GM19099 (cell line): Measurements from ENCODE around the gene FABP1.

Experiments used
- POLR2A ChIP-seq: IDR thresholded peaks from 3 replicates; pipeline ENCODE4 v1.6.1; 2011; ENCODE audit warnings: low read depth; ENCODE audit not compliant: insufficient read length; ENCODE audit errors: extremely low read depth

Gene FABP1

DNA sequence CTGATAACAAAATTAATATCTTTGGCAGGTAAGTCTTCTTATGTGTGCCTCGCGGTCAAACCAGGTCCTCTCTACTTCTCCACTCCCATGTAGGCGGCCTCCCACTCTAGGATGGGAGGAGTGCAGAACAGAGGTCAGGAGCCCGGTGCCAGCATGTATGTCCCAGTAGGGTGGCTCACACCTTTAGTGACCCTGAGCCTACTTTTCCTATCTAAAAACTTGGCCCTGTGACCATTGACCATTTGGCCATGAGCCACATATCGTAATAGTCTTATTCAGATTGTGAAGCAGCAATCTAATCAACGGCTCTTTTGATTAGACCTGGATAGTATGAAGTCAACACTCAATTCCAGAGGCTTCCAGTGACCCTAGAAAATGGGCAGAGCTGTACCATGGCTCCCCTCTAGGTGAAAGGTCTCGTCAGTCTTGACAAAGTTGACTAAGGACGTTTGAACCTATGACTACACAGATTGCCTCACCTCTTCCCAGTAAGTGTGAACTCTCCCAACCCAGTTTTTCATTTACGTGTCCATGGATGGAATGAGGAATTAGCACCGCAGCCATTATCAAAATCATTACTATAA, 17.1 kb upstream of the FABP1 start:
- no peak for TF ChIP-seq POLR2A

DNA sequence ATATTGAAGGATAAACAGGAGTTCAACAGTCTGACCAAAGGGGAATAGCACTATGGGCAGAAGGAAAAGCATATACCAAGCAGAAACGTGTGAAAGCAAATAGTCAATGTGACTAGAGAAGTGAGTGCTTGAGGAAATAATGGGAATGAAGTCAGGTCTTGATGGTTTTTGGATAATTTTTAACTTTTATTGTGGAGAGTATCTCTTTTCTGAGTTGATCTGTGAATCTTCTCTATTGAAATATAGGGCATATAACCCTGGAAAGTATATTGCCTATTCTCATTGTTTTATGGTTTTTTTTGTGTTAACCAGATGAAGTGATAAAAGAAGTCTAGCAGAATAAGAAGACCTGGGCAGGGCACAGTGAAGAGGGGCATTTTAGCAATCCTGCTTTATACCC, 16.4 kb upstream of the FABP1 start:
- no peak for TF ChIP-seq POLR2A

DNA sequence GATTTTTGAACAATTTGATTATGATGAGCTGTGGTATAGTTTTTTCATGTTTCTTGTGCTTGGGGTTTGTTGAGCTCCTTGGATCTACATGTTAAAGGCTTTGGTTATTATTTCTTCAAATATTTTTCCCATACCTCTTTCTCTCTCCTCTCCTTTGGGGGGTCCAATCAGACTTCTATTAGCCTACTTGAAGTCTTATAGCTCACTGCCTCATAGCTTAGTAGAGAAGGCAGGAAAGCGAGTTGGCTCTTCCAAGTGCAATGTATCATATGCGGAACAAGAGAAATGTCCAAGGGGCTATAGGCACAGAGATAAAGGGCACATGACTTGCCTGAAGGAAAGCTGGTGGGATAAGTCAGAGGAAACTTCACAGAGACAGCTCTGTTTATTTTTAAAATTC, 14.1 kb upstream of the FABP1 start:
- no peak for TF ChIP-seq POLR2A

DNA sequence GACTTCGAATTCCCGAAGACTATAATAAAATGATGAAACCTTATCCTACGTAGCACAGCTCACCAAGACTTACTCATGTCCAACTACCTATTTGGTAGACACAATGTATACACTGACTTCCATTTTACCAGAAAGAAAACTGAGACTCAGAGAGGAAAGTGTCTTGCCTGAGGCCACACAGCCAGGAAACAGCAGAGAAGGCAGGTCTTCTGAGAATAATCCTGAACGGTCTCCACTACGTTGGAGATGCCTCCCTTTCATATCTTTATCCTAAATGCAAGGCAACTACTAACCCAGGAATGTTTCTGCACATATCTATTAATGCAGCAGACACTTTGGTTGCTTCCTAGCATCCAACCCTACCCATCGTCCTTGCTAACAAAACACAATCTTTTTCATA, 11.9 kb upstream of the FABP1 start:
- TF ChIP-seq POLR2A: no peak

DNA sequence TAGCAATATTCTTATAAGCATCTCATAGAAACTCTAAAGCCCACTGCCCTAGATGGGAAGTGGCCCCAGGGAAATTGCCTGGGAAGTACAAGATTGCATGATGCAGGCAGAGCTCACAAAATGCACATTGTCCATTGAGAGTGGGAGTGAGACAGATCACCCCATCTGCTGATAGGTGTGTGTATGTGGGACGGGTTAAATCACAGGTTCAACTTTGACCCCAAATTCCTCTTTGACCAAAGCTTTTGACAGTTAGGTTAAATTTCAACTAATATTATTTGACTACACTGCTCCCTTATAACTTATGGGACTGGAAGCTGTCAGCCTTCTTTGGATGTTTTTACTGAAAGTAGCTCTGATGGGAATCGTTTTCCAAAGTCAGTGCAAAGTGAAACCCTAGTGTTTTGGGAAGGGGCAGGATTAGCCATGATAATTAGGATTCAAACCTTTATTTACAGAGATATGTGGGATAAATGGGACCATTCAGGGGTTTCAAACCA, 11.4 kb upstream of the FABP1 start:
- TF ChIP-seq POLR2A: no peak

DNA sequence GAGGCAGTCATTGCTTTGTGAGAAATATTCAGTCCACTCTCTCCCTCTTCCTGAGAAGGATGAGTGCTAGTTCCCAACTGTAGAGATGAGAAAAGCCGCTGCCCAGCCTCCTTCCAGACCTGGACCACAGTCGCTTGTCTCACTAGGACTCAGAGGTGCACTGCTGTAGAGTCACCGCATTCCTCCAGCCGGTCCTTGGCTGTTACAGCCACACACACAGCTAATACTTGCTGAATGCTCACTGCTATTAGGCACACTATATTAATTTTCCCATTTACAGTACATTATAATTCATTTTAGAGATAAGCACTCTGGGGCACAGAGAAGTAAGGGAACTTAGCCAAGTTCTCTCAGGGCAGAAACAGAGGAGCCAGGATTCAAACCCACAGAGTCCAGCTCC, 10.0 kb upstream of the FABP1 start:
- no peak for TF ChIP-seq POLR2A

DNA sequence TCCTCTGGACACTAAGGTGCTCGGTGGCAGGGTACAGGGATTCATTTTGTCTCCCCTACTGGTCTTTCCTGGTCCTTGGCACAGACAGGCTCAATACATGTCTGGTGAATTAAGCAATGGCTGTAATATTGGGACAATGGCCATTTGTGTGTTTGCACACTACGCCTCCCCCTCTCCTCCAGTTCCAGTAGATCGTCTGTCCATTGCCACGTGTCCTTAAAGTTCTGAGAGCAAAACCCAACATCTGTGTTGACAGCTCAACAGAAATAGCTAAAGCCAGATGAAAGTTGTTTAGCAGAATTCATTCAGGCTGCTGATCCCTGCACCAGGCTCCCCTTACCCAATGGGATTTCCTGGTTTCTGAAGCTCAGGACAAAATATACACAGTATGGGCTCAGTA, 9.0 kb upstream of the FABP1 start:
- TF ChIP-seq POLR2A: no peak

DNA sequence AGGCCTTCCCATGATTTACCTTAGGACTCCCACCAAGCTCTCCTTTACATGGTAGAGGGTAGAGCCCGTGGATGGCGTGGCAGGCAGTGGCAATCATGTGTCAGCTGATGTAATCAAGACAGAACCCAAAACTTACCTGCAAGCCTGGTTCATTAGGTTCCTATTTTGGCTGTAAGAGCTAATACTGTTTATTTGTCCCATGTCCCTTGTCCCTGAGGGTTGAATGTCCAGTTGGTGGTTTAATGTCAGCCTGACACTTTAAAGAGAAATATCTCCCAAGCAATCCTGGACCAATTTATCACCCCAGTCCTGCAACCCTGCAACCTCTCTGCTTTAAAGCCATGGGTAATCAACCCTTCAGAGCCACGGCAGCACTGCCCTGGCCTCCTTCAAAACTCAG, 6.0 kb upstream of the FABP1 start:
- no peak for TF ChIP-seq POLR2A

DNA sequence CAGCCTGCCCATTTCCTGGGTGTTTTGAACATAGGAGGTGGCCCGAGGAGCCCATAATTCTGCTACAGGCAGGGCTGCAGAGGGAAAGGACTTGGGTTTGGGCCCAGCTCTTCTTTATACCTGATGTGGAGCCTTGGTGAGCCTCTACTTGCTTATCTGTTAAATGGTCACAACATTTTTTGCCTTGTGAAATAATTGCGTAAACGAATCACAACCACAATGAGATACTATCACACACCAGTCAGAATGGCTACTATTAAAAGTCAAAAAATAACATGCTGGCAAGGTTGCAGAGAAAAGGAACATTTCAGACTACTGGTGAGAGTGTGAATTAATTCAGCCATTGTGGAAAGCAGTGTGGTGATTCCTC, 4.1 kb upstream of the FABP1 start:
- TF ChIP-seq POLR2A: no peak

DNA sequence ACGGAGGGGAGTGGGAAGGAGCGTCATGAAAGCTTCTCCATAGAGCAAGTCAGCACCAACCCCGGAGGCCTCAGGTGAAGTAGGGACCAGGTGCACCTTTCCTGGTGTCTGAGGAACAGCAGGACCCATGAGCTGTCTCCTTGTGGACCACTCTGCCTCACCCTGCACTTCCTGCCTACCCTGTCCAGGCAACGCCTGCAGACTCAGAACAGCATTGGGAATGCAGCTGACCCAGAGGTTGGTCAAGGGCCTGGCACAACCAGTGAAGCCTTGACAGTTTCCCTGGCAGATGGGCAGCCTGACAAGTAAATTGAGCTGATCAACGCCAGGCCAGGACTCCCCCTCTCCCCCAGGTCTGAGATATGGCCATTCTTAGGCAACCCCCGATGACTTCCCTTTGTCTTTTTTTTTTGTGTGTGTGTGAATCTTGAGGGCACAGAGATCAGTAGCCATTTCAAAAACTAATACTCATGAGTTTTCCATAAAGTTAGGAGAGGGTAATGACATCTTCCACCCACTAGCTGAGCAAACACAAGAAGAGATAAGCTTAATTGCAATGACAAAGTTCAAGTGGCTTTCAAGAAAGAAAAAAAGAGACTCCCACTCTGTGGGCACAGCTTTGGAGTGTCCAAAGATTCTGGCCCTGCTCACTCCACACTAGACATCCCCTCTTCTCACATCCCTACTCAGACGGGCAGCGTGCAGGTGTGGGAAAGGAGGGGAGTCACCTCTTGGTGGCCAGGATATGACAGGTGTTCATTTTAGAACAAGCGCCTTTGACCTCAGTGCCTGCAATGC, 3.5 kb upstream of the FABP1 start:
- TF ChIP-seq POLR2A: no peak

DNA sequence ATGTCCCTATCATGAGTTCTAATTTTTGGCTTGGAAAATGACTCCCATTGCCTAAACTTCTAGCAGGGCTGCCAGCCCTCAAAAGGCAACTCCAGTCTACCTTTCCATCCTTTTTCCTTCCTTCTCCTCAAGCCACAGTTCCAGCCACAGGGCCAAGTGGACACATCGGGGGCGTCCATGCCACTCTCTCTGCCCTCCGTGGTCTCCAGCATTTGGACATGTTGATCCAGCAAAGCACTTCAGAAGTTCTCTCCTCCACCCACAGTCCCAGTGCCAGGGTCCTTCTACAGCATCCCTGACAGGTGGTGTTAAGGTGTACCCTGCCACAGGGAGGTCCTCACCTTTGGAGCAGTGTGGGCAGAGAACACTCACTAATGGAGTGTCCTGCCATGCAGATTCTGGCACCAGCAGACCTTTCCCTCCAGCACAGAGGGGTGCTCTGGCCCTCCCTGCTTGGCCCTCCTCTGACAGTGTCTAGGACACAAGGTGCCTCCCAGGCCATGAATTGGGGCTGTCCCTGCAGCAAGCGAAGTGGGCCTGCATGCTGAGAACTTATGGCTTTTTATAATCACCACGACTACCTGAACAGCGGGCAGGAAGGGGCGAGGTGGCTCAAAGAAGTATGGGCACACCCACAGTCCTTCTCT, 1.6 kb upstream of the FABP1 start:
- TF ChIP-seq POLR2A: no peak

DNA sequence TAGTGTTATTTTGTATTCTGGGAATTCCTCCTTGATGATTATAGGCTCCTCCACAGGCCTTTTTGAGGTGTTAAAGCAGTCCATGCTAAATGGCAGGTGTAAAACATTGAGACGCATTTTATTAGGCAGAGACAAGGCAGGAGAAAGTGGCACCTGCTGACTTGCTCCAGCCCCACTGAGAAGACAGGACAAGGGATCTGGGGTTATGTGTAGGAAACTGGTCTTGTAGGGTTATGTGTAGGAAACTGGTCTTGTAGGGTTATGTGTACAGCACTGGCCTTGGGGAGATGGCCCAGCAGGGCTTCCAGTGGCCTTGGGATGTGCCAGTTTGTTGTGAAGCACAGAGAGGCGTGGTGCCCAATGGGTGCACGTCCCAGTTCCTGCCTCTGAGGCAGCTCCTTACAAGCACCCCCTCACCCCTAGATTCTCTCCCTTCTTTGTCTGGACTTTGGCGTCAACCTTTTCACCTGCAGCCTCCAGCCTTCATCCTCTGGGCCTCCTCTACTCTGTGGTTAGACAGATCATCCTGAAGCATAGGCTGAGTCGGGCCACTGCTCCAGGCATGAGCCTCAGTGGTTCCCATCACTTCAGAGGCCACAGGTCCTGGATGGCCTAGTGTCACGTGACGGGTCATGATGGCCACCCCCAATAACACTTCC, 921 bp upstream of the FABP1 start:
- TF ChIP-seq POLR2A: no peak

DNA sequence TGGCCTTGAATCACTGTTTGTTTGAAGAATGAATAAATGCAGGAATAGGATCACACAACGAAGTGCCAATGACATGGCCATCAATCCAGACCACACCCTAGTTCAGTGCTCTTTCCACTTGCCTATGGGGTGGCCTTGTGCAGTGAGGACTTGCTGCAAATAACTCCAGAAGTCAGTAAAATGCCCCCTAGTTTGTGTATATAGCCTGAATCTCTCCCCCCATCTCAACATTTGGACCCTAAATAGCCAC, 299 bp downstream of the FABP1 start:
- no peak for TF ChIP-seq POLR2A

DNA sequence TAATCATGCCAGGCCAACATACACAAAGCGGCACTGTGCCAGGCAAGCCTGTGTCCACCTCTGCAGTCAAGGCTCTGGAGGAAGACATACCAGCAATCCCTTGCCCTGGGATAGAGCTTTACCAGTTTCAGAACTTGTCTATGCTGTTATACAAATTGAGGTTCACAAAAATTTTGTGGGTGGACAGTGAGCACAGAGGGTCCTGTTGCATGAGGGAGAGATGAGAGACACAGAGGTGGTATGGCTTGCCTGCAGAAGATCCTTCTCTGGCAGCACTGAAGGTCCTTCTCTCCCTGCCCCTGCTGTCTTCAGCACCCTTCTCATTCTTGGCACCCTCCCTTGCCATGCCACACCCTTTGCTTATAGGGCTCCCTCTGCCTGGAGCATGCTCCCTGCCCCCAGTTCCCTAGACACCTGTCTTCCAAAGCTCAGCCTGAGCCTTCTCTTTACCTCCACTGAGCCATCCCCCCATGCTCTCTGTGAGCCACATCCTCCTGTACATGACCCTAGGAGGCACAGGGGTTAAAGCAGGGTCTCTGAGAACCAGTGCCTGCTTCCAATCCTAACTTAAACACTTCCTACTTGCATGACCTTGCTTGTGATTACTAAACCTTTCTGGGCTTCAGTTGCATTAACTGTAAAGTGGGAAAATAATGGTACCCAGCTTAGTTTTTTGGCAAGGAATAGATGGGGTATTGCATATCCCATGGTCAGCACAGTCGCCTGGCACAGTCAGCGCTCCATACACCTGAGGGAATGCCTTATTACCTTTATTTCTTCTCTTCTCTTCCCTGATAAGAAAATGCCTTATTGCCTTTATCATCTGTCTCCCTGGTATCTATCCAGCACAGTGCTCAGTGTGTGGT, 857 bp downstream of the FABP1 start:
- TF ChIP-seq POLR2A: no peak
